HepG2 (cell line): Measurements from ENCODE around the gene CENPB. TPM values are rescaled to one million over a fixed set of nuclear protein-coding genes. Genes with fewer than 3 reads are reported as not detected.

Source experiments
- ATAC-seq: fragments of 200-7000 bp; cut with Tn5 transposase; 3 replicates; pipeline ENCODE4 v1.9.1; 2020; ENCODE audit warnings: mild to moderate bottlenecking, moderate library complexity
- BruUV-seq: library from RNA; stranded (reverse); fragments of 400-500 nt; replicated peaks from 2 replicates; lab custom pipeline; 2021; lab: Mats Ljungman, UMichigan
- CTCF ChIA-PET: fragments of 300-600 bp; formaldehyde crosslinking; extraction: SDS; loops from one replicate; lab custom pipeline; 2021; ENCODE audit warnings: low total read pairs, inconsistent platforms, low intra/inter-chr PET ratio; lab: Yijun Ruan, JAX
- POLR2A ChIA-PET: fragments of 350-600 bp; sonication (Branson Sonifier 250); formaldehyde crosslinking; loops from one replicate; lab custom pipeline; 2020; ENCODE audit warnings: antibody characterized with exemption, inconsistent platforms; lab: Yijun Ruan, JAX
- DNase-seq: peaks from one replicate; pipeline ENCODE4 v3.0.0-alpha.2; 2015; ENCODE audit warnings: low spot score
- FAIRE-seq: peaks from 3 replicates; lab custom pipeline; 2011; peaks lifted over from hg19 to GRCh38; lab: Jason Lieb, UNC
- H2AFZ ChIP-seq: one replicate; pipeline ENCODE4 v1.6.1; 2011; ENCODE audit warnings: low read length, inconsistent platforms
- H3K27ac ChIP-seq: fragments of 300-600 bp; 3 replicates; pipeline ENCODE4 v1.8.0; 2011; ENCODE audit warnings: mixed run types, mild to moderate bottlenecking, mixed read lengths, low read length, inconsistent platforms; ENCODE audit not compliant: insufficient read depth; ENCODE audit errors: extremely low read length
- H3K27me3 ChIP-seq, 2 experiments: fragments of 200-600 bp in 1 of 2; 2 replicates in 1 of 2; 3 replicates in 1 of 2; pipeline versions ENCODE4 v1.6.0 to v1.8.0; 2011; ENCODE audit warnings: low read length in 2 of 2, mild to moderate bottlenecking in 2 of 2, moderate library complexity in 2 of 2, inconsistent platforms in 1 of 2; ENCODE audit not compliant: insufficient read depth in 2 of 2, control insufficient read depth in 1 of 2
- H3K36me3 ChIP-seq, 2 experiments: fragments of 200-600 bp in 1 of 2; replicated peaks in 1 of 2; 2 replicates in 1 of 2; 3 replicates in 1 of 2; pipeline versions ENCODE4 v1.5.1 to v1.8.0; 2011; ENCODE audit warnings: low read length in 2 of 2, inconsistent platforms in 1 of 2; ENCODE audit not compliant: insufficient read depth in 2 of 2, control insufficient read depth in 1 of 2
- H3K4me1 ChIP-seq: 2 replicates; pipeline ENCODE4 v1.5.1; 2012; ENCODE audit warnings: low read length, inconsistent platforms; ENCODE audit not compliant: insufficient read depth
- H3K4me2 ChIP-seq: 2 replicates; pipeline ENCODE4 v1.6.0; 2011; ENCODE audit warnings: low read depth, low read length, inconsistent platforms
- H3K4me3 ChIP-seq, 3 experiments: fragments of 200-600 bp in 1 of 3; sonication (generic), shearing (Covaris generic) in 1 of 3; replicated peaks in 1 of 3; 2 replicates each; pipeline ENCODE4 v1.5.1; 2011 to 2016; ENCODE audit warnings: low read length in 3 of 3, inconsistent platforms in 2 of 3, low read depth in 2 of 3, mild to moderate bottlenecking in 2 of 3, control low read depth in 1 of 3, mixed read lengths in 1 of 3; ENCODE audit not compliant: insufficient read depth in 1 of 3
- H3K79me2 ChIP-seq: one replicate; pipeline ENCODE4 v1.6.1; 2011; ENCODE audit warnings: low read length, inconsistent platforms; ENCODE audit not compliant: insufficient read depth
- H3K9ac ChIP-seq: 2 replicates; pipeline ENCODE4 v1.6.0; 2011; ENCODE audit warnings: mild to moderate bottlenecking, low read depth, low read length, inconsistent platforms; ENCODE audit not compliant: insufficient read depth
- H3K9me3 ChIP-seq: 2 replicates; pipeline ENCODE4 v1.5.1; 2012; ENCODE audit warnings: mild to moderate bottlenecking, low read length
- H4K20me1 ChIP-seq: 2 replicates; pipeline ENCODE4 v1.6.0; 2011; ENCODE audit warnings: inconsistent platforms, mild to moderate bottlenecking, low read length, moderate library complexity; ENCODE audit not compliant: insufficient read depth
- BHLHE40 ChIP-seq: IDR thresholded peaks from 2 replicates; pipeline ENCODE4 v1.6.1; 2011; ENCODE audit warnings: low read length, improper control_type of control experiment
- KMT2A ChIP-seq: sonication (generic); formaldehyde crosslinking; IDR thresholded peaks from 2 replicates; pipeline ENCODE4 v1.4.0; 2020; ENCODE audit warnings: missing genetic modification reagents
- MIER3 ChIP-seq: IDR thresholded peaks from 2 replicates; pipeline ENCODE4 v1.6.1; 2016; ENCODE audit warnings: missing compliant biosample characterization, borderline replicate concordance
- RBAK ChIP-seq: sonication (generic); formaldehyde crosslinking; IDR thresholded peaks from 2 replicates; pipeline ENCODE4 v1.5.1; 2020; ENCODE audit warnings: mild to moderate bottlenecking, missing genetic modification reagents
- SIX4 ChIP-seq: sonication (generic); formaldehyde crosslinking; IDR thresholded peaks from 2 replicates; pipeline ENCODE4 v1.4.0; 2020; ENCODE audit warnings: missing genetic modification reagents
- UBTF ChIP-seq: sonication (generic); formaldehyde crosslinking; IDR thresholded peaks from 2 replicates; pipeline ENCODE4 v1.4.0; 2020; ENCODE audit warnings: mild to moderate bottlenecking, missing genetic modification reagents
- USF2 ChIP-seq, 2 experiments: sonication (generic) in 1 of 2; formaldehyde crosslinking in 1 of 2; IDR thresholded peaks; 2 replicates each; pipeline versions ENCODE4 v1.5.1 to v1.6.1; 2011 to 2020; ENCODE audit warnings: borderline replicate concordance in 1 of 2, low read depth in 1 of 2, low read length in 1 of 2, mild to moderate bottlenecking in 1 of 2, missing genetic modification reagents in 1 of 2, moderate library complexity in 1 of 2
- YEATS2 ChIP-seq: sonication (generic); formaldehyde crosslinking; IDR thresholded peaks from 2 replicates; pipeline ENCODE4 v1.4.0; 2020; ENCODE audit warnings: missing genetic modification reagents, borderline replicate concordance
- ZBTB3 ChIP-seq: sonication (generic); formaldehyde crosslinking; IDR thresholded peaks from 2 replicates; pipeline ENCODE4 v1.4.0; 2020; ENCODE audit warnings: low read depth, mild to moderate bottlenecking, moderate library complexity, missing genetic modification reagents, borderline replicate concordance
- ZNF251 ChIP-seq: sonication (generic); formaldehyde crosslinking; IDR thresholded peaks from 2 replicates; pipeline ENCODE4 v1.9.0; 2021; ENCODE audit warnings: mild to moderate bottlenecking, missing genetic modification reagents
- ZNF652 ChIP-seq: IDR thresholded peaks from 2 replicates; pipeline ENCODE4 v1.6.1; 2016; ENCODE audit warnings: low read depth, borderline replicate concordance
- WGBS: methylation state at CpG from one replicate; pipeline ENCODE4 v1.1.6; 2017; ENCODE audit warnings: low lambda C conversion rate; 5-methylcytosine and 5-hydroxymethylcytosine counted together
- in situ Hi-C: cut with HindIII; loops from 2 replicates; pipeline ENCODE4 v1.10.0; 2017; ENCODE audit warnings: low pct_unique_long_range_greater_than_20kb; ENCODE audit not compliant: extremely low pct_ligation_motif_present
- intact Hi-C: fragments of 100-400 bp; cut with micrococcal nuclease; formaldehyde crosslinking; loops from one replicate; pipeline ENCODE4 v1.10.0; 2022; ENCODE audit not compliant: unreplicated experiment
- polyA plus RNA-seq, 8 experiments: library from polyadenylated mRNA; depleted of rRNA in 3 of 8; stranded (reverse) in 7 of 8; unstranded in 1 of 8; fragments of >200 nt; fragmentation: Illumina TruSeq in 4 of 8; extraction: Trizol in 4 of 8; gene quantifications; 2 replicates each; pipeline versions ENCODE4 v1.2.1 to v1.2.3, GENCODE V29; 2011 to 2016; ENCODE audit warnings: low read depth in 4 of 8, missing spikeins in 1 of 8, mixed read lengths in 1 of 8; ENCODE audit not compliant: insufficient read depth in 1 of 8
- total RNA-seq, 5 experiments: library from RNA; depleted of rRNA; stranded (reverse); fragments of >200 nt; fragmentation: Illumina TruSeq; extraction: Trizol; gene quantifications; 2 replicates each; pipeline ENCODE4 v1.2.3, GENCODE V29; 2016; ENCODE audit warnings: low read depth in 1 of 5
- TF ChIP-seq, protein P1 (sequence below): sonication (generic); formaldehyde crosslinking; IDR thresholded peaks from 2 replicates; pipeline ENCODE4 v1.4.0; 2020; ENCODE audit warnings: missing genetic modification reagents

Gene CENPB
- total and polyA plus RNA-seq, 2 of the 13 experiments (the other 11 are each of a cell fraction or from before 2014, with no cell fraction given), result 10.4 to 54.5 TPM

- WGBS, result 70% methylated on average over 7 of the region's 7 CpGs
- Histone ChIP-seq H3K9ac (no peak overlapping the region), H3K9me3 (no peaks in the 10 kb centered on the region), H3K27ac (no peak overlapping the region), H3K4me3 (no peak overlapping the region), H3K27me3 (peaks cover 3 to 14% of the 10 kb centered on the region in 2 experiments; a peak in 3 of 5 replicates), H3K4me2 (no peak overlapping the region), H3K36me3 (no peaks in the 10 kb centered on the region), H3K79me2 (no peaks in the 10 kb centered on the region), H4K20me1 (no peaks in the 10 kb centered on the region), H3K4me1 (peaks cover 62% of the 10 kb centered on the region), H2AFZ (no peak overlapping the region)
- no peak for FAIRE-seq
- no TSS peak for BruUV-seq
- ChIA-PET CTCF (no interaction called here), POLR2A (no interaction called here)
- ATAC-seq, result no peak
- in situ Hi-C loops (loop anchor here (5.0 kb wide), 1 partner anchor 33 kb away; the partner anchor contains the start of gene SPEF1), intact Hi-C loops (no loop called here)
- DNase-seq, result no peak
- TF ChIP-seq YEATS2, result no peak
- no peak for TF ChIP-seq ZBTB3 (CRISPR knock-in tag)
- no peak for TF ChIP-seq BHLHE40
- no peak for TF ChIP-seq KMT2A (CRISPR knock-in tag)
- no peak for TF ChIP-seq RBAK (CRISPR knock-in tag)
- TF ChIP-seq MIER3, result no peak
- TF ChIP-seq UBTF (CRISPR knock-in tag), result no peak
- TF ChIP-seq ZNF652 (CRISPR knock-in tag), result no peak
- no peak for TF ChIP-seq USF2 (IDR thresholded peaks at IDR 0.05; ENCODE audit: low read depth, low read length)
- TF ChIP-seq USF2 (CRISPR knock-in tag; IDR thresholded peaks at IDR 0.05; ENCODE audit: borderline replicate concordance), result no peak
- no peak for TF ChIP-seq ZNF251 (CRISPR knock-in tag)
- TF ChIP-seq, protein P1, sequence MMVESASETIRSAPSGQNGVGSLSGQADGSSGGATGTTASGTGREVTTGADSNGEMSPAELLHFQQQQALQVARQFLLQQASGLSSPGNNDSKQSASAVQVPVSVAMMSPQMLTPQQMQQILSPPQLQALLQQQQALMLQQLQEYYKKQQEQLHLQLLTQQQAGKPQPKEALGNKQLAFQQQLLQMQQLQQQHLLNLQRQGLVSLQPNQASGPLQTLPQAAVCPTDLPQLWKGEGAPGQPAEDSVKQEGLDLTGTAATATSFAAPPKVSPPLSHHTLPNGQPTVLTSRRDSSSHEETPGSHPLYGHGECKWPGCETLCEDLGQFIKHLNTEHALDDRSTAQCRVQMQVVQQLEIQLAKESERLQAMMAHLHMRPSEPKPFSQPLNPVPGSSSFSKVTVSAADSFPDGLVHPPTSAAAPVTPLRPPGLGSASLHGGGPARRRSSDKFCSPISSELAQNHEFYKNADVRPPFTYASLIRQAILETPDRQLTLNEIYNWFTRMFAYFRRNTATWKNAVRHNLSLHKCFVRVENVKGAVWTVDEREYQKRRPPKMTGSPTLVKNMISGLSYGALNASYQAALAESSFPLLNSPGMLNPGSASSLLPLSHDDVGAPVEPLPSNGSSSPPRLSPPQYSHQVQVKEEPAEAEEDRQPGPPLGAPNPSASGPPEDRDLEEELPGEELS (CRISPR knock-in tag), result no peak
- TF ChIP-seq SIX4 (CRISPR knock-in tag), result no peak
Measured at GRCh38 chr20:3814928-3815495, 28.5 kb upstream of the CENPB start.
